ENCODE data around the gene LRRC36. TPM values are rescaled to one million over a fixed set of nuclear protein-coding genes. Genes with fewer than 3 reads are reported as not detected.

Gene LRRC36
- polyA plus RNA-seq, 3 donors = 0.65 to 3.2 (median 1.8) TPM

DNA sequence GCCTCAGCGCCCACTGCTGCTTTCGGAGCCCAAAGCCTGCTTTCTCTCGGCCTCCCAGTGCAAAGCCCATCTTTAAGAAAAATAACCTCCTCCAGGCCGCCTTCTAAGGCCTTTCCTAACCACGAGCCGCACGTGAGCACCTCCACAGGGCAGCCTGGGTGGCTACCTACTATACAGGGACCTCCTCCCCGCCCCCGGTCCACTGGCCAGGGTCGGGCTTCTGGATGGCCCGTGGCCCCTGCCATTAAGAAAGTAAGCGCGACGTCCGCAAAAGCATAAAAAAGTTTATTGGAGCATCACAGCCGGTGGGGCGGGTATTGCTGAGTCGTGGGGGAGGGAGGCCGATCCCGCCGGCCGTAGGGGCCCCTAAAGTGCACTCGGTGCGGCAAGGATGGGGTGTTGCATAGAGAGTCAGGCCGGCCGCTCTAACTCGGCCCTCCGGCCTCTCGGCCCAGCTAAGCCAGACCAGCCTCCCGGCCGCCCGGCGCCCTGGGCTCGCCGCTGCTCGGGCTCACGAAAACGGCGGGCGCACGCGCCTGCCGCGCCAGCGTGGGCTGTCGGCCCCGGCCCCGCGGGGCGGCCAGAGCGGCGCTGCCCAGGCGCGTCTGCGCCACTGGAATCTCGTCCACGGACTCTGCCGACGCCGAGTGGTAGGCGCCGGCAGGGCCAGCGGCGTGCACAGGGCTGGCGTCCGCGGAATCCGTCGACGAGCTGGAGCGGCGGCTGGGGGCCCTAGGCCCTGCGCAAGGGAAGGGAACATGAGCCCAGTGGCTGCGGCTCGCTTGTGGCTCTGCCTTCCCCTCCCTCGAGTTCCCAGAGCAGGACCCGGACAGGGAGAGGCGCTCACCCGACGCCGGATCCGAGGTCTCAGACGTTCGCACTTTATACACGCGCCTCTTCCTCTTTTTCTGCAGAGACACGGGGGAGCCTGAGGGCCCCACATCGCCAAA lies 67.8 kb downstream of the LRRC36 start:
- H3K9ac ChIP-seq (ENCODE audit: insufficient read depth, low read length, poor library complexity, severe bottlenecking) = peak overlapping the region; percentile 71

DNA sequence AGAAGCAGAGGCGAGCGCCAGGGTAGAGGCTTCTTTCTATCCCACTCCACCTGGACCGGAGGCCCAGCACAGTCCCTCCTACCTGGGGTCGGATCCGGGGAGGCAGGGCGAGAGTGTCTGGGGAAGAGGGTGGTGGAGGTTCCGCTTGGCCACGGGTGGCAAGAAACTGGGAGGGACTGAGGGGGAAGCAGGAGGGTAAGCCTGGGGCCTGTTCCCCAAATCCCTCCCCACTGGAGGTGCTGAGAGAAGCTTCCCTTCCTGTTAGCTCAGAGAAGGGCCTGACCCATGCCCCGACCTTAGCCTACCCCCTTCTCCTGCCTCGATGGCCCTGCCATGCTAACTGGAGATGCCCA lies 68.5 kb downstream of the LRRC36 start:
- Histone ChIP-seq H3K4me2 (replicated peaks; ENCODE audit: extremely low read depth, low read length, poor library complexity, severe bottlenecking) (peak overlapping the region; percentile 87), H3K9me3 (replicated peaks in 1 of 2; ENCODE audit: control insufficient read depth in 1 of 2, insufficient read depth in 1 of 2, low read length in 2 of 2) (no peaks in the 10 kb centered on the region), H3K27me3 (ENCODE audit: control insufficient read depth in 2 of 2, insufficient read depth in 2 of 2, low read length in 2 of 2) (peaks cover 0 to 19% of the 10 kb centered on the region in 2 donors), H4K20me1 (ENCODE audit: insufficient read depth, low read length) (peaks cover 40% of the 10 kb centered on the region), H2AFZ (ENCODE audit: insufficient read depth, low read depth, low read length, poor library complexity, severe bottlenecking) (peak overlapping the region; percentile 88), H3K4me3 (replicated peaks in 1 of 3; ENCODE audit: low read depth in 2 of 3, low read length in 3 of 3) (peak overlapping the region; percentile 42 to 78 (median 77)), H3K4me1 (ENCODE audit: control insufficient read depth in 1 of 2, insufficient read depth in 2 of 2, low read length in 2 of 2) (peaks cover 69 to 75% of the 10 kb centered on the region in 2 donors), H3K79me2 (ENCODE audit: insufficient read depth, low read length) (no peaks in the 10 kb centered on the region), H3K36me3 (replicated peaks in 1 of 2; ENCODE audit: control insufficient read depth in 1 of 2, insufficient read depth in 2 of 2, low read length in 2 of 2) (no peaks in the 10 kb centered on the region), H3K27ac (ENCODE audit: low read depth in 1 of 2, low read length in 2 of 2) (peak overlapping the region; percentile 63 to 80), H3K9ac (ENCODE audit: insufficient read depth, low read length, poor library complexity, severe bottlenecking) (peak overlapping the region; percentile 71)
- Mint-ChIP-seq H3K4me1 (peaks cover 57% of the 10 kb centered on the region), H3K4me3 (peak overlapping the region; percentile 78 to 87), H3K27ac (peak overlapping the region; percentile 54 to 91 (median 85)), H3K27me3 (ENCODE audit: low read depth in 3 of 3) (peaks cover 14 to 49% (median 25%) of the 10 kb centered on the region in 3 donors), H3K9me3 (peaks cover 0 to 8% (median 0%) of the 10 kb centered on the region in 7 donors), H3K36me3 (peaks cover 4 to 8% of the 10 kb centered on the region in 2 donors)
- DNase-seq = peak in 2 of 3 donors; percentile 57 to 73
- WGBS (ENCODE audit: insufficient coverage) = 8% methylated on average over 2 of the region's 10 CpGs
- TF ChIP-seq, protein P1, sequence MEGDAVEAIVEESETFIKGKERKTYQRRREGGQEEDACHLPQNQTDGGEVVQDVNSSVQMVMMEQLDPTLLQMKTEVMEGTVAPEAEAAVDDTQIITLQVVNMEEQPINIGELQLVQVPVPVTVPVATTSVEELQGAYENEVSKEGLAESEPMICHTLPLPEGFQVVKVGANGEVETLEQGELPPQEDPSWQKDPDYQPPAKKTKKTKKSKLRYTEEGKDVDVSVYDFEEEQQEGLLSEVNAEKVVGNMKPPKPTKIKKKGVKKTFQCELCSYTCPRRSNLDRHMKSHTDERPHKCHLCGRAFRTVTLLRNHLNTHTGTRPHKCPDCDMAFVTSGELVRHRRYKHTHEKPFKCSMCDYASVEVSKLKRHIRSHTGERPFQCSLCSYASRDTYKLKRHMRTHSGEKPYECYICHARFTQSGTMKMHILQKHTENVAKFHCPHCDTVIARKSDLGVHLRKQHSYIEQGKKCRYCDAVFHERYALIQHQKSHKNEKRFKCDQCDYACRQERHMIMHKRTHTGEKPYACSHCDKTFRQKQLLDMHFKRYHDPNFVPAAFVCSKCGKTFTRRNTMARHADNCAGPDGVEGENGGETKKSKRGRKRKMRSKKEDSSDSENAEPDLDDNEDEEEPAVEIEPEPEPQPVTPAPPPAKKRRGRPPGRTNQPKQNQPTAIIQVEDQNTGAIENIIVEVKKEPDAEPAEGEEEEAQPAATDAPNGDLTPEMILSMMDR (IDR thresholded peaks at IDR 0.05) = no peak
- intact Hi-C loops (cut with micrococcal nuclease) = loop anchor here (5.0 kb wide), 3 partner anchors 48 to 118 kb away; partner anchors contain the start of gene PLEKHG4 (in 1 of the 2)

More for the DNA sequence above, 67.8 kb downstream of the LRRC36 start:
- Mint-ChIP-seq H3K27ac (peak overlapping the region; percentile 73 to 93 (median 86)), H3K27me3 (ENCODE audit: low read depth in 3 of 3) (peaks cover 14 to 47% (median 26%) of the 10 kb centered on the region in 3 donors), H3K9me3 (peaks cover 0 to 8% (median 0%) of the 10 kb centered on the region in 7 donors), H3K4me1 (peaks cover 63% of the 10 kb centered on the region), H3K4me3 (peak overlapping the region; percentile 83 to 92), H3K36me3 (peaks cover 8 to 13% of the 10 kb centered on the region in 2 donors)
- peaks cover 0 to 19% of the 10 kb centered on the region in 2 donors for H3K27me3 ChIP-seq (ENCODE audit: control insufficient read depth in 2 of 2, insufficient read depth in 2 of 2, low read length in 2 of 2)
- peak overlapping the region; percentile 87 for H3K4me2 ChIP-seq (replicated peaks; ENCODE audit: extremely low read depth, low read length, poor library complexity, severe bottlenecking)
- H3K9me3 ChIP-seq (replicated peaks in 1 of 2; ENCODE audit: control insufficient read depth in 1 of 2, insufficient read depth in 1 of 2, low read length in 2 of 2) = no peaks in the 10 kb centered on the region
- H2AFZ ChIP-seq (ENCODE audit: insufficient read depth, low read depth, low read length, poor library complexity, severe bottlenecking) = peak overlapping the region; percentile 88
- no peaks in the 10 kb centered on the region for H3K79me2 ChIP-seq (ENCODE audit: insufficient read depth, low read length)
- H3K36me3 ChIP-seq (replicated peaks in 1 of 2; ENCODE audit: control insufficient read depth in 1 of 2, insufficient read depth in 2 of 2, low read length in 2 of 2) = no peaks in the 10 kb centered on the region
- peak overlapping the region; percentile 63 to 80 for H3K27ac ChIP-seq (ENCODE audit: low read depth in 1 of 2, low read length in 2 of 2)
- intact Hi-C loops (cut with micrococcal nuclease) = loop anchor here (5.0 kb wide), 3 partner anchors 47 to 117 kb away; partner anchors contain the start of gene PLEKHG4 (in 1 of the 2)
- WGBS (ENCODE audit: insufficient coverage) = 4% methylated on average over 82 of the region's 88 CpGs
- H4K20me1 ChIP-seq (ENCODE audit: insufficient read depth, low read length) = peaks cover 47% of the 10 kb centered on the region
- peaks cover 76 to 80% of the 10 kb centered on the region in 2 donors for H3K4me1 ChIP-seq (ENCODE audit: control insufficient read depth in 1 of 2, insufficient read depth in 2 of 2, low read length in 2 of 2)
- TF ChIP-seq, protein P1 (IDR thresholded peaks at IDR 0.05) = no peak
- DNase-seq = peak; percentile 74 to 77 (median 76)
- peak overlapping the region; percentile 42 to 78 (median 77) for H3K4me3 ChIP-seq (replicated peaks in 1 of 3; ENCODE audit: low read depth in 2 of 3, low read length in 3 of 3)
